ENCODE measurements around the gene KCND3.

The KCND3 gene

GRCh38 chr1:111755331-111756123, 233.9 kb downstream of the KCND3 start, which contains the start of gene DDX20:
Gene DDX20, plus strand, starts transcription at chr1:111755901. Its CDS starts 24 bp downstream, at chr1:111755925.
- Histone ChIP-seq H3K27me3 (ENCODE audit: insufficient read depth, low read length) (no peaks in the 10 kb centered on the region), H3K9ac (ENCODE audit: low read depth, low read length) (peak within 1 kb of the TSS; percentile 99), H3K27ac (ENCODE audit: low read length) (peak within 1 kb of the TSS; percentile 97)

GRCh38 chr1:111754984-111755330, 234.5 kb downstream of the KCND3 start:
- no peaks in the 10 kb centered on the region for H3K27me3 ChIP-seq (ENCODE audit: insufficient read depth, low read length)
- H3K4me1 ChIP-seq (ENCODE audit: insufficient read depth, low read length) = peaks cover 5% of the 10 kb centered on the region; the same call in 1 of the 2 replicates
- no peaks in the 10 kb centered on the region for H3K9me3 ChIP-seq (ENCODE audit: insufficient read depth, low read depth, low read length)
- H3K9ac ChIP-seq (ENCODE audit: low read depth, low read length) = peak overlapping the region; percentile 99
- H3K27ac ChIP-seq (ENCODE audit: low read length) = peak overlapping the region; percentile 97
- peak overlapping the region; percentile 100 for H3K4me3 ChIP-seq (ENCODE audit: low read length)
- peaks cover 18% of the 10 kb centered on the region for H3K36me3 ChIP-seq (ENCODE audit: insufficient read depth, low read depth, low read length)

More at GRCh38 chr1:111755331-111756123, 233.9 kb downstream of the KCND3 start, which contains the start of gene DDX20:
- H3K36me3 ChIP-seq (ENCODE audit: insufficient read depth, low read depth, low read length) = peaks cover 23% of the 10 kb centered on the region
- no peaks in the 10 kb centered on the region for H3K9me3 ChIP-seq (ENCODE audit: insufficient read depth, low read depth, low read length)
- H3K4me1 ChIP-seq (ENCODE audit: insufficient read depth, low read length) = peaks cover 5% of the 10 kb centered on the region; the same call in 1 of the 2 replicates
- H3K4me3 ChIP-seq (ENCODE audit: low read length) = peak within 1 kb of the TSS; percentile 100

DNA sequence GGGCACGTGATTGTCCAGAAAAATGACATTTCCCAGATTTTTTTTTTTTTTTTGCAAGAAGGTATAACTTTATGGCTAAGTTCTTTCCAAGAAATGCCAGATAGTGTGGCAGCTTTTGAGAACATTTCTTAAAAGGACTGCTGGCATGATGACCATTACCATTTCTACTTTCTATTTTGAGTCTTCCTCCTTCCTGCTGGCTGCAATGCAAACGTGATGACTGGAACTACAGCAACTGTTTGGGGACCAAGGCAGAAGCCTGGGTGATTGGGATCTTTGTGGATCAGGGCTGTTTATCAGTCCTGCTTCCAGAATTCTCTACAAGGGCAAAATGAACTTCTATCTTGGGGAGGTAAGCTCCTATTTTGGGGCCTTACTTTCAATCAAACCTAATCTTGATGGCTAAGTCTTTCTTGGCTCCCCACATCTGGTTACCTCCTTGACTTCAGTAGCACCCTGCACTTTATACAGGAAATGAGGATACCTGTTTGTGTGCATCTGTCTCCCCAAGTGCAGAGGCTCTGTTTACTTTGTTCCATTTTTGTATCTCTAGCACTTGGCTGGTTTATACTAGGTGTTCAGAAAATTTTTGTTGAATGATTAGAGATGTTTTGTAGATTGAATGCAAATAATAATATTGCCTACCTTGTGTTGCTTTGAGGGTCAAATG, 237.4 kb downstream of the KCND3 start:
- H3K4me1 ChIP-seq (ENCODE audit: insufficient read depth, low read length) = peaks cover 10% of the 10 kb centered on the region; the same call in 1 of the 2 replicates
- H3K27me3 ChIP-seq (ENCODE audit: insufficient read depth, low read length) = no peaks in the 10 kb centered on the region
- H3K9ac ChIP-seq (ENCODE audit: low read depth, low read length) = no peak overlapping the region
- H3K9me3 ChIP-seq (ENCODE audit: insufficient read depth, low read depth, low read length) = no peaks in the 10 kb centered on the region
- no peak overlapping the region for H3K27ac ChIP-seq (ENCODE audit: low read length)
- H3K4me3 ChIP-seq (ENCODE audit: low read length) = no peak overlapping the region
- no peaks in the 10 kb centered on the region for H3K36me3 ChIP-seq (ENCODE audit: insufficient read depth, low read depth, low read length)

GRCh38 chr1:111750856-111751255, 238.6 kb downstream of the KCND3 start:
- H3K36me3 ChIP-seq (ENCODE audit: insufficient read depth, low read depth, low read length) = no peaks in the 10 kb centered on the region
- no peak overlapping the region for H3K27ac ChIP-seq (ENCODE audit: low read length)
- no peak overlapping the region for H3K4me3 ChIP-seq (ENCODE audit: low read length)
- H3K9ac ChIP-seq (ENCODE audit: low read depth, low read length) = no peak overlapping the region
- H3K27me3 ChIP-seq (ENCODE audit: insufficient read depth, low read length) = no peaks in the 10 kb centered on the region
- H3K4me1 ChIP-seq (ENCODE audit: insufficient read depth, low read length) = peaks cover 10% of the 10 kb centered on the region; the same call in 1 of the 2 replicates
- no peaks in the 10 kb centered on the region for H3K9me3 ChIP-seq (ENCODE audit: insufficient read depth, low read depth, low read length)

DNA sequence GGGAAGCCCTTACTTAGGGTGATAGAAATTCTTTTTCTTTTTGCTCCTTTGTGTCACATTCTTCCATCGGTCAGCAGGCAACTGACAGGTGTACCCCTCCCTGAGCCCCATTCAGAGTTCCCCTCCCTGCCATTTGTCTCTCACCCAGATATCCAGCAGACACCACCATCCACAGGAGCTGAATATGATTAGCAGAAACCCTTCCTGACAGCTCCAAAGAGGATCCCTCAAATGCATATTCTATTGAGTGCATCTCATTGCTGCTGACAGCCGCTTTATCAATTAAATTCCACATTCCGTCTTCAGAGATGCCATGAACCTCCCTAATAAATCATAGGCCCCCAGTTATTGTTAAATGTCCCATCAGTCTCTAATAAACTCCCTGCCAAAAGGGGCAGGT, 239.8 kb downstream of the KCND3 start:
- Histone ChIP-seq H3K27ac (ENCODE audit: low read length) (no peak overlapping the region), H3K9ac (ENCODE audit: low read depth, low read length) (no peak overlapping the region), H3K27me3 (ENCODE audit: insufficient read depth, low read length) (no peaks in the 10 kb centered on the region), H3K4me1 (ENCODE audit: insufficient read depth, low read length) (peaks cover 7% of the 10 kb centered on the region; the same call in 1 of the 2 replicates), H3K36me3 (ENCODE audit: insufficient read depth, low read depth, low read length) (no peaks in the 10 kb centered on the region), H3K9me3 (ENCODE audit: insufficient read depth, low read depth, low read length) (no peaks in the 10 kb centered on the region), H3K4me3 (ENCODE audit: low read length) (no peak overlapping the region)

GRCh38 chr1:111747947-111748346, 241.5 kb downstream of the KCND3 start:
- H3K27ac ChIP-seq (ENCODE audit: low read length) = no peak overlapping the region
- H3K9ac ChIP-seq (ENCODE audit: low read depth, low read length) = no peak overlapping the region
- peaks cover 9% of the 10 kb centered on the region; the same call in 1 of the 2 replicates for H3K27me3 ChIP-seq (ENCODE audit: insufficient read depth, low read length)
- H3K36me3 ChIP-seq (ENCODE audit: insufficient read depth, low read depth, low read length) = no peaks in the 10 kb centered on the region
- no peak overlapping the region for H3K4me3 ChIP-seq (ENCODE audit: low read length)
- 0 out of 2 replicates have a peak, but pooled peaks cover 5% of the 10 kb centered on the region for H3K4me1 ChIP-seq (ENCODE audit: insufficient read depth, low read length)
- no peaks in the 10 kb centered on the region for H3K9me3 ChIP-seq (ENCODE audit: insufficient read depth, low read depth, low read length)

DNA sequence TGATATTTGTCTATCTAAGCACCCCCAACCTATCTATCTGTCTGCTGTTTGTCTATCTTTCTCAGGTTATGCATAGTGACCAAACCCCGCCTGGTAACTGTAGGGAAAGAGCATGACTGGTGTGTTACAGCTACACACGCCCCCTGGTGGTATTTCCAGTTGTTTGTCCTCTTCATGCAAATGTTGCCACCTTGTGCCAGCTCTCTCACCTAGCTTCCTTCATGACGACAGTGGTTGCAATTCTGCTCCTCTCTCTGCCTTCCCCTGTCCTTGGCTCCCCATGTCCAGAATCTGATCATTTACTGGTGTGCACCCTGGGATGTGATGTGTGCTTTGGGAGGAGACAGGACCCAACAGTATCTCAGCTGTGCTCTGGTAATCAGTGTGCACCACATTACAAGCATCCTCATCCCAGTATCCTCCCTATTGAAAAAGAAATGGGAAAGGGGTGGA, 242.2 kb downstream of the KCND3 start:
- no peak overlapping the region for H3K27ac ChIP-seq (ENCODE audit: low read length)
- no peaks in the 10 kb centered on the region for H3K36me3 ChIP-seq (ENCODE audit: insufficient read depth, low read depth, low read length)
- H3K9me3 ChIP-seq (ENCODE audit: insufficient read depth, low read depth, low read length) = no peaks in the 10 kb centered on the region
- H3K4me1 ChIP-seq (ENCODE audit: insufficient read depth, low read length) = 0 out of 2 replicates have a peak, but pooled peaks cover 5% of the 10 kb centered on the region
- H3K27me3 ChIP-seq (ENCODE audit: insufficient read depth, low read length) = peaks cover 15% of the 10 kb centered on the region
- no peak overlapping the region for H3K9ac ChIP-seq (ENCODE audit: low read depth, low read length)
- no peak overlapping the region for H3K4me3 ChIP-seq (ENCODE audit: low read length)

GRCh38 chr1:111746614-111746999, 242.9 kb downstream of the KCND3 start:
- no peak overlapping the region for H3K4me3 ChIP-seq (ENCODE audit: low read length)
- 0 out of 2 replicates have a peak, but pooled peaks cover 5% of the 10 kb centered on the region for H3K4me1 ChIP-seq (ENCODE audit: insufficient read depth, low read length)
- no peak overlapping the region for H3K9ac ChIP-seq (ENCODE audit: low read depth, low read length)
- no peaks in the 10 kb centered on the region for H3K36me3 ChIP-seq (ENCODE audit: insufficient read depth, low read depth, low read length)
- H3K27me3 ChIP-seq (ENCODE audit: insufficient read depth, low read length) = peaks cover 22% of the 10 kb centered on the region
- no peaks in the 10 kb centered on the region for H3K9me3 ChIP-seq (ENCODE audit: insufficient read depth, low read depth, low read length)
- H3K27ac ChIP-seq (ENCODE audit: low read length) = no peak overlapping the region

DNA sequence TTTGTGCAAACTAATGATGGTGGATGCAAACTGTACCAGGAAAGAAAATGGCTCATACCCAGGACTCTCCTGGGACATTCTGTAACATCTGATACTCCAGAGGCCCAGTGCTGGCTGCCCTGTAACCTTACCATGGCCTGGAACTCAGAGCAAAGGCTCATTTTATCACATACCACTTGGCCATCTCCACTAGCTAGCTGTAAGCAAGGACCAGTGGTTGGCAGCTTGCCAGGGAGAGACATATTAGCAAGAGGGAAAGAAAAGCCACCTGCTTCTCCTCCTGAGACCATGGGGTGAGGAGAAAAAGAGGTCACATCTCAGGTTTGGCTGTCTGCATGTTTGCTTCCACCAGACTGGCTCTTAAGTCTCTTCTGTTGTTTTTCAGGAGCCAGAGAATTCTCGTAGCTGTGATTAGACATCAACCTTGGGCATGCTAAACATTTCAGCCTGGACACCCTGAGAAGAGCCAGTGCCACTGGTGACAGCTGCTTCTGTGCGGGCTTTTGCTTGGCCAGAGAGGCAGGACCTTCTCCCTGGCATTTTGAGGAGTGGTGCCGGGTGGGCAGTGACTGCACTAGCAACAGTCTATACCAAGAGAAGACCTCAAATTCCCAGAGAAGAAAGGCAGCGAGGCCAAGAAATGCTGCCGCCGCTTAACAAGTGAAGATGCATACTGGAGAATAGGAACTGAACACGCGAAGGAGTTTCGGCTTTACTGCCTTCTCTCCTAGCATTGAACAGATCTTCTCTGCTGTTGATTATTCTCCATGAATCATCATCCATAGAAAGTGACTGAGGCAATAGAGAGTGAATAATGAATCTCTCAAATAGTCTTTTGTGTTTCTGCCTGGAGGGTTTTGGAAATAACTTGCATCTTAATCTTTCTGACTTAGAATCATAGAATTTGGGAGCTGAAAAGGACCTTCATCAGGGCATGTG, 243.5 kb downstream of the KCND3 start:
- Histone ChIP-seq H3K27me3 (ENCODE audit: insufficient read depth, low read length) (peaks cover 28% of the 10 kb centered on the region), H3K9me3 (ENCODE audit: insufficient read depth, low read depth, low read length) (no peaks in the 10 kb centered on the region), H3K9ac (ENCODE audit: low read depth, low read length) (no peak overlapping the region), H3K4me3 (ENCODE audit: low read length) (no peak overlapping the region), H3K4me1 (ENCODE audit: insufficient read depth, low read length) (0 out of 2 replicates have a peak, but pooled peaks cover 5% of the 10 kb centered on the region), H3K27ac (ENCODE audit: low read length) (no peak overlapping the region), H3K36me3 (ENCODE audit: insufficient read depth, low read depth, low read length) (no peaks in the 10 kb centered on the region)

GRCh38 chr1:111743679-111744101, 245.8 kb downstream of the KCND3 start:
- Histone ChIP-seq H3K4me3 (ENCODE audit: low read length) (no peak overlapping the region), H3K27me3 (ENCODE audit: insufficient read depth, low read length) (peaks cover 36% of the 10 kb centered on the region), H3K4me1 (ENCODE audit: insufficient read depth, low read length) (no peaks in the 10 kb centered on the region), H3K9me3 (ENCODE audit: insufficient read depth, low read depth, low read length) (no peaks in the 10 kb centered on the region), H3K9ac (ENCODE audit: low read depth, low read length) (no peak overlapping the region), H3K27ac (ENCODE audit: low read length) (no peak overlapping the region), H3K36me3 (ENCODE audit: insufficient read depth, low read depth, low read length) (no peaks in the 10 kb centered on the region)

DNA sequence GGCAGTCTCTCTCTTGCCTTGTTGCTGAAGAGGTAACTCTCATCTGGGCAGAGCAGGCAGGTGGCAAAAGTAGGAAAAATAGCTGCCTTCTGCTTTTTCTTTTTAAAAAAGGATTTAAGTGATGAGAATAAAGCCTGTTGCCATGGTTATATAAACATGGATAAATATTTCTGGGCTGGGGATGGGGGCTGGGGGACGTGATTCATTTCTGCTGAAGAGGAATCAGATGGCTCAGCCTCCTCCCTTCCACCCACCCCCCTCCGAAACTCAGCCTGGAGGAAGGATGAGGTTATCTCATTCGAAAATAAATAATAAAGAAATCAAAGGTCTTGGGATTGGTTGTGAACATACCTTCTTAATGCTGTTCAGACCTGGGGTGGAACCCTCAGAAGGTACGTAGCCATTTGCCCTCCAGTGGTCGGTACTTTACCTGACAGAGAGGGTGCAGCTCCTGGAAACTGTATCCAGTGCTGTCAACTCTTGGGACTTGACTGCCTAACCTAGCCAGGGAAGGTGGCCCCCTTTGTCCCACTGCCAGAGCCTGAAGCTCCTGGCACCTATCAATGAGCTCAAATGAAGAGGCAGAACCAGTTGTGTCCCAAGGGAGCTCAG, 246.4 kb downstream of the KCND3 start:
- Histone ChIP-seq H3K36me3 (ENCODE audit: insufficient read depth, low read depth, low read length) (no peaks in the 10 kb centered on the region), H3K27ac (ENCODE audit: low read length) (no peak overlapping the region), H3K9me3 (ENCODE audit: insufficient read depth, low read depth, low read length) (no peaks in the 10 kb centered on the region), H3K9ac (ENCODE audit: low read depth, low read length) (no peak overlapping the region), H3K4me3 (ENCODE audit: low read length) (no peak overlapping the region), H3K27me3 (ENCODE audit: insufficient read depth, low read length) (peaks cover 38% of the 10 kb centered on the region), H3K4me1 (ENCODE audit: insufficient read depth, low read length) (no peaks in the 10 kb centered on the region; the same call in 1 of the 2 replicates)

All from iPS-20b (cell line).